ENCODE results near the gene GALNT2. TPM values are rescaled to one million over a fixed set of nuclear protein-coding genes. Genes with fewer than 3 reads are reported as not detected.

Gene GALNT2
- total and polyA plus RNA-seq, 2 of the 4 experiments (the other 2 are of a cell fraction): 50.4 to 189 TPM

- H4K8ac ChIP-seq (ENCODE audit: low read depth in 2 of 2, low read length in 2 of 2): no peak overlapping the region
- H2BK20ac ChIP-seq (ENCODE audit: low read depth, low read length): no peak overlapping the region
- no TSS peak for BruUV-seq (replicated peaks)
- no peak overlapping the region for H2AFZ ChIP-seq (replicated peaks; ENCODE audit: low read length, poor library complexity)
- no peak for DNase-seq
- H4K20me1 ChIP-seq (ENCODE audit: insufficient read depth, low read length): peaks cover 49% of the 10 kb centered on the region
- peaks cover 7% of the 10 kb centered on the region for H3K36me3 ChIP-seq (ENCODE audit: control insufficient read depth, insufficient read depth, low read length)
- no peaks in the 10 kb centered on the region for H3K9me3 ChIP-seq (ENCODE audit: control insufficient read depth, insufficient read depth, low read length)
- no peak overlapping the region for H3K4me2 ChIP-seq (ENCODE audit: low read depth, low read length)
- H3K27ac ChIP-seq (ENCODE audit: insufficient read depth, low read length): no peak overlapping the region
- no peak for TF ChIP-seq CHD1 (IDR thresholded peaks at IDR 0.05; ENCODE audit: low read depth, low read length)
- TF ChIP-seq CTCF (conservative IDR thresholded peaks at IDR 0.05; ENCODE audit: low read depth, low read length): no peak
- TF ChIP-seq MAZ (IDR thresholded peaks at IDR 0.05; ENCODE audit: borderline replicate concordance, low read depth, low read length): no peak
- no peak for TF ChIP-seq SMC3 (IDR thresholded peaks at IDR 0.05; ENCODE audit: low read depth, low read length)
- no peak for TF ChIP-seq USF2 (IDR thresholded peaks at IDR 0.05; ENCODE audit: low read depth, low read length)
- no peak for TF ChIP-seq MAFK (IDR thresholded peaks at IDR 0.05; ENCODE audit: low read depth, low read length)
- TF ChIP-seq FOS (IDR thresholded peaks at IDR 0.05; ENCODE audit: low read depth, low read length): no peak
- TF ChIP-seq MXI1 (IDR thresholded peaks at IDR 0.05; ENCODE audit: borderline replicate concordance, low read depth, low read length): no peak
- TF ChIP-seq RCOR1 (IDR thresholded peaks at IDR 0.05; ENCODE audit: insufficient replicate concordance, low read length): no peak
- no peak for TF ChIP-seq CEBPB (IDR thresholded peaks at IDR 0.05; ENCODE audit: low read depth, low read length)
- TF ChIP-seq BHLHE40 (IDR thresholded peaks at IDR 0.05; ENCODE audit: low read depth, low read length): no peak
- TF ChIP-seq RFX5 (IDR thresholded peaks at IDR 0.05; ENCODE audit: low read depth, low read length): no peak
- TF ChIP-seq NFE2L2 (IDR thresholded peaks at IDR 0.05; ENCODE audit: low read depth, low read length): no peak
- TF ChIP-seq RAD21 (IDR thresholded peaks at IDR 0.05; ENCODE audit: low read length): no peak
- no peak for TF ChIP-seq POLR2A (IDR thresholded peaks at IDR 0.05; ENCODE audit: low read depth, low read length)
- no peak for TF ChIP-seq ELK1 (IDR thresholded peaks at IDR 0.05; ENCODE audit: borderline replicate concordance, low read depth, low read length)
- in situ Hi-C loops (cut with MboI; ENCODE audit: low sequenced_read_pairs): no loop called here
- no peak overlapping the region for H3K14ac ChIP-seq (replicated peaks; ENCODE audit: low read depth, low read length)
- H3K56ac ChIP-seq (ENCODE audit: extremely low read depth, insufficient read depth, low read length): no peak overlapping the region
- dilution Hi-C loops (cut with HindIII; ENCODE audit: low sequenced_read_pairs, unreplicated experiment): no loop called here
- peaks cover 45 to 70% of the 10 kb centered on the region in 2 experiments for H3K79me1 ChIP-seq (ENCODE audit: low read depth in 1 of 2, low read length in 2 of 2)
- ChIA-PET CTCF (interaction anchor here (1.1 kb wide), 1 partner anchor 10 kb away, joined by 3 read pairs; no protein-coding TSS in a partner anchor), POLR2A (ENCODE audit: unreplicated experiment) (no interaction called here)
- no peak overlapping the region for H3K4me3 ChIP-seq (ENCODE audit: insufficient read depth, low read depth, low read length)
- H2AK9ac ChIP-seq (replicated peaks; ENCODE audit: low read depth, low read length, poor library complexity): no peak overlapping the region
- intact Hi-C loops (cut with micrococcal nuclease): no loop called here
- H3K4me1 ChIP-seq (ENCODE audit: control insufficient read depth, insufficient read depth, low read length): peaks cover 15% of the 10 kb centered on the region
- H3K27me3 ChIP-seq (ENCODE audit: control insufficient read depth, insufficient read depth, low read length): no peaks in the 10 kb centered on the region
- H2BK5ac ChIP-seq (ENCODE audit: low read depth, low read length, poor library complexity, severe bottlenecking): no peak overlapping the region
- H3K4ac ChIP-seq (ENCODE audit: low read depth, low read length): no peak overlapping the region
- H3K9ac ChIP-seq (ENCODE audit: low read depth, low read length): no peak overlapping the region
- H3K18ac ChIP-seq (ENCODE audit: low read depth, low read length): no peak overlapping the region
- H4K91ac ChIP-seq (ENCODE audit: insufficient read depth, low read depth, low read length): no peak overlapping the region
- H2AK5ac ChIP-seq (ENCODE audit: low read depth, low read length): no peak overlapping the region
- no peak for ATAC-seq (ENCODE audit: low read depth)
- no CpG with 5 or more reads among the region's 4 CpGs for WGBS, 2 experiments (ENCODE audit: extremely low coverage in 2 of 2, insufficient read length in 1 of 2)
- H4K5ac ChIP-seq (ENCODE audit: low read depth, low read length): no peak overlapping the region
- H2BK15ac ChIP-seq (ENCODE audit: low read depth, low read length): no peak overlapping the region
- no peak overlapping the region for H2BK120ac ChIP-seq (ENCODE audit: low read depth, low read length)
- H3K9me1 ChIP-seq (ENCODE audit: insufficient read depth, low read length): peaks cover 19% of the 10 kb centered on the region
- no peak overlapping the region for H3K23ac ChIP-seq (ENCODE audit: low read depth, low read length)
These were observed 109.3 kb downstream of the GALNT2 start for GRCh38 chr1:230176326-230176725.

Measured in IMR-90 (cell line).